ENCODE results near the gene NPC1L1.
A peak's percentile ranks its signal among the peaks of the same experiment; 100 is the strongest.

Gene NPC1L1

DNA sequence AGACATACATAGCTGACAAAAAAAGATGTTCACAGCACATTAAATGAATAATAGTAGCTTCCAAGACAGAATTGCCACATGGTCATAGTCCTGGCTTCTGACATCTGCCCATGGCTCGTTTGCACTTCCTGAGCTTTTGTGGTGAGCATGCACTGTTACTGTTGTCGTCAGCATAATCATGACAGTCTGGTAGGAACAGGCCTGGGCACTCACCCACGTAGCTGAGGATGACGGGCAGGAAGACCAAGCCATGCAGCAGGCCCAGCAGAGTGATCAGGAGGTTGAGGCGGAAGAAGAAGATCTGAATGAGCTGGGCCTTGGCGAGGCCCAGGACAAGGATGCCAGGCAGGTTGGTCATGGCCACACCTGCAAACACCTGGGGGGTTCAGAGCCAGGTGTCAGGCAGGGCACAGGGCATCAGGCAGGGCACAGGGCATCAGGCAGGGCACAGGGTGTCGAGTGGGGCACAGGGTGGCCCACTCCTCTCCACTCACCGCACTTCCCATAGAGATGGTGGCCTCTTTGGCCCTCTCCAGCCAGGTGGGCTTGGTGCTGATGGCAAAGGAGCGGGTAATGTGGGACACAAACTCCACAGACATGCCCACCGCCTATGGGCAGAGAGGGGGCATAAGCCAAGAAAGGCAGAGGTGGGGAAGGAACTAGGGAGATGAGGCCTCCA lies 25.4 kb downstream of the NPC1L1 start:
- no peak for TF ChIP-seq GATA3 (IDR thresholded peaks at IDR 0.05; ENCODE audit: low read depth, low read length)

DNA sequence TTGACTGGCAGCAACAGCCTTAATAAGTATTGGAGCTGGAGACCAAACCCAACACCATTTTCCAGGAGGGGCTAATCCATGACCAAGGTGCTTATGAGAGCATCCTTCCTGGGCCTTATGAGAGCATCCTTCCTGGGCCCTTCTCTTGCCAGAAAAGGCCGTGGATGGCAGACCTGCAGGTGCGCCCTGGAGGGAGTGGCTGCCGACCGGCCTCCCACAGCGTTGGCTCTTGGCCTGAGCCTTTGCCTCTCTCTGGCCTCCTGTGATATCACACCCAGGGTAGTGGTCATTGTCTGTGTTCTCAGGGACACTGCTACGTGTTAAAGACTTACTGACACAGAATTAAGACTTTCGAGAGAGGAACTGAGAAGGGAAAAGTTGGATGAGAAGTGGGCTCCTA lies 28.4 kb downstream of the NPC1L1 start:
- TF ChIP-seq GATA3 (IDR thresholded peaks at IDR 0.05; ENCODE audit: low read depth, low read length) (no peak), GATA2 (IDR thresholded peaks at IDR 0.05; ENCODE audit: low read depth, low read length) (no peak)

DNA sequence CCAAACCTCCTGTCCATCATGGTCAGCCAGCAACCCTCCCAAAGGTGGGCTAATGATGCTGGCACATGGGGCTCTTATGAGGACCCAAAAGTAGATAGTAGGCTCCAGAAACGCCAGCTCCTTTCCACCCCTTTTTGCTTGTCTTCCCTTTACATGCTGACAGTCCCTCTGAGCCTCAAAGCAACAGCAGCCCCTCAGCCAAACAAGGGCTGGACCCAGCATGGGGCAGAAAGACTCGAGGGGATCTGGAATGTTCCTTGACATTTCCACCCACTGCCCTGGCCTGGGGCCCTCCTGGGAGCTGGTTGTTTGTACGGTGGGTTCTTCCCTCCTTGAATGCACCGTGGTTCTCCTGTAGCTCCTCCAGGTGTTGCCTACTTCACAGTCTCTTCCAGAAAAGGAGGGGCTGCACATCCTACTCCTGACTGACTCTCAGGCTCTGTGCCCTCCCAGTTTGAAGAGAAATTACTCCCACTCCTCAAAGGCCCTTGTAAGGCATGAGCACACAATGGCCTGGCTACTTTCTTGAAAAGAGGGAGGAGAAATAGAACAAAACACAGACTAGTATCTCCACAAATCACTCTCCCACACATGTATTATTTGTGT lies 29.2 kb downstream of the NPC1L1 start:
- TF ChIP-seq GATA2 (IDR thresholded peaks at IDR 0.05; ENCODE audit: low read depth, low read length) (no peak), GATA3 (IDR thresholded peaks at IDR 0.05; ENCODE audit: low read depth, low read length) (no peak)

DNA sequence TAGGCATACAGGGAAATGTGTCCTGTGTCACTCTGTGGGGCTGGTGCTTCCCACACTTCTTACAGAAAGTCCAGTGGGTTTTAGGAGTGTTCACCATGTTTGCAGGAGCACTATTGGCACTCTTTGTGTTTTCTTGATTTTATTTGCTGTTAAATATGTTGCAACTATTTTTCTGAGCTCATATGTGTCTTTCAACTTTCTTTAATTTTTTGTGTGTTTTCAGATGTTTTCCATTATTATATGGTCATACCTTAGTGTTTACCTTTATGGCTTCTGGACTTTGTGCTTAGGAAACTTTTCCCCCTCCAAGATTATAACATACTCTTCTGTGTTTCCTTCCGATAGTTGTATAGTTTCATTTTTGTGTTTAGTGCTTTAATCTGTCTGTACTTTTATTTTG lies 29.9 kb downstream of the NPC1L1 start:
- no peak for TF ChIP-seq GATA3 (IDR thresholded peaks at IDR 0.05; ENCODE audit: low read depth, low read length)

DNA sequence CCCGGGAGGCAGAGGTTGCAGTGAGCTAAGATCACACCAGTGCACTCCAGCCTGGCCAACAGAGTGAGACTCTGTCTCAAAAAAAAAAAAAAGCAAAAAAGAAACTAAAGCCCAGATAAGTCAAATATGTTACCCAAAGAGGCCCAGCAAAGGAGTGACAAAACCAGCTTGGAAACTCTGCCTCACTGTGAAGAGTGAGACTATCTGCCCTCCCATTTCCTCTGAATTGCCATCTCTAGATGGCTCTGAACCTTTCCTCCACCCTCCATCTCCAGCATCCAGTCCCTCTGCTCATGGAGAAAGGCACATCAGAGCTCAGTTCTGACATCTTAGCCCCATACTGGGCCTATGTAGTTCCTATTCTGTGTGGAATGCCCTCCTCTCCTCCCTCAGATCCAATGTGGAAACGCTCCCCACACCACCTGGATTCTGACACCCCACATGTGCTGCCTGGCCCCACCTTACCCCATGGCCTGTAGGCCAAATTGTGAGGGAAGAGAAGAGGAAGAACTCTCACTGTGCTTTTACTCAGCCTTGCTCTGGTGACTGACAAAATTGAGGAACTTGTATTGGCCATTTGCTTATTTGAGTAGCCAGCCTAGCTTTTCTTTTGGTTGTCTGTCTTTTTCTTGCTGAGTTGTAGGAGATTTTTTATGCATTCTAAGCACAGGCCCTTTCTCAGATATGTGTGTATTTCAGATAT lies 32.7 kb downstream of the NPC1L1 start:
- TF ChIP-seq GATA2 (IDR thresholded peaks at IDR 0.05; ENCODE audit: low read depth, low read length) (no peak), GATA3 (IDR thresholded peaks at IDR 0.05; ENCODE audit: low read depth, low read length) (no peak)

DNA sequence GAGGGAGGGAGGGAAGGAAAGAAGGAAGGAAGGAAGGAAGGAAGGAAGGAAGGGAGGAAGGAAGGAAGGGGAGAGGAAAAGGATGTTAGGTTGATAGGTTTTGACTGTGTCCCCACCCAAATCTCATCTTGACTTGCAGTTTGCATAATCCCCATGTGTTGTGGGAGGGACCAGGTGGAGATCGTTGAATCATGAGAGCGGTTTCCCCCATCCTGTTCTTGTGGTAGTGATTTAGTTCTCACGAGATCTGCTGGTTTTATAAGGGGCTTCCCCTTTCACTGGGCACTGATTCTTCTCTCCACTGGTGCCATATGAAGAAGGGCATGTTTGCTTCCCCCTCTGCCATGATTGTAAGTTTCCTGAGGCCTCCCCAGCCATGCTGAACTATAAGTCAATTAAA lies 35.5 kb downstream of the NPC1L1 start:
- TF ChIP-seq GATA3 (IDR thresholded peaks at IDR 0.05; ENCODE audit: low read depth, low read length), result no peak
- no peak for TF ChIP-seq GATA2 (IDR thresholded peaks at IDR 0.05; ENCODE audit: low read depth, low read length)

DNA sequence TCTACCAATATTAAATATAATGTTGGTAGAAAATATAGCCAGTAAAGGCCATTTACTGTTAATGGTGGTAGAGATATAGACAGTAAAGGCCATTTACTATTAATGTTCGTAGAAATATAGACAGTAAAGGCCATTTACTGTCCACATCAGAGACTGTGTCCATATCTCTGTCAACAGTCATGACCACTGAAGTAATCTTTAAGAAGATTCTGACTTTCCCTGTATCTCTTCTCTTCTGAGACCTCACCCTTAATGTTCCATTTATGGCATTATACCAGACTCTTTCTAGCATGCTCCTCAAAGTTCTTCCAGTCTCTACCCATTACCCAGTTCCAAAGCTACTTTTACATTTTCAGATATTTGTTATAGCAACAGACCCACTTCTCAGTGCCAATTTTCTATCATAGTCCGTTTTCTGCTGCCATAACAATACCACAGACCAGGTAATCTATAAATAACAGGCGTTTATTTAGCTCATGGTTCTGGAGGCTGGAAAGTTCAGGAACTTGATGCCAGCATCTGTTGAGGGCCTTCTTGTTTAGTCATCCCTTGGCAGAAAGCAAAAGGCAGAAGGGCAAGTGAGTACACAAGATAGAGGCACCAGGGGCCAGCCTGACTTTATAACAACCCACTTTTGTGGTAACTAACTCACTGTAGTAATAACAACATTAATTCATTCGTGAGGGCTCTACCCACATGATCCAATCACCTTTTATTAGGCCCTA lies 42.7 kb downstream of the NPC1L1 start:
- TF ChIP-seq GATA2 (IDR thresholded peaks at IDR 0.05; ENCODE audit: low read depth, low read length) (no peak), GATA3 (IDR thresholded peaks at IDR 0.05; ENCODE audit: low read depth, low read length) (no peak)

DNA sequence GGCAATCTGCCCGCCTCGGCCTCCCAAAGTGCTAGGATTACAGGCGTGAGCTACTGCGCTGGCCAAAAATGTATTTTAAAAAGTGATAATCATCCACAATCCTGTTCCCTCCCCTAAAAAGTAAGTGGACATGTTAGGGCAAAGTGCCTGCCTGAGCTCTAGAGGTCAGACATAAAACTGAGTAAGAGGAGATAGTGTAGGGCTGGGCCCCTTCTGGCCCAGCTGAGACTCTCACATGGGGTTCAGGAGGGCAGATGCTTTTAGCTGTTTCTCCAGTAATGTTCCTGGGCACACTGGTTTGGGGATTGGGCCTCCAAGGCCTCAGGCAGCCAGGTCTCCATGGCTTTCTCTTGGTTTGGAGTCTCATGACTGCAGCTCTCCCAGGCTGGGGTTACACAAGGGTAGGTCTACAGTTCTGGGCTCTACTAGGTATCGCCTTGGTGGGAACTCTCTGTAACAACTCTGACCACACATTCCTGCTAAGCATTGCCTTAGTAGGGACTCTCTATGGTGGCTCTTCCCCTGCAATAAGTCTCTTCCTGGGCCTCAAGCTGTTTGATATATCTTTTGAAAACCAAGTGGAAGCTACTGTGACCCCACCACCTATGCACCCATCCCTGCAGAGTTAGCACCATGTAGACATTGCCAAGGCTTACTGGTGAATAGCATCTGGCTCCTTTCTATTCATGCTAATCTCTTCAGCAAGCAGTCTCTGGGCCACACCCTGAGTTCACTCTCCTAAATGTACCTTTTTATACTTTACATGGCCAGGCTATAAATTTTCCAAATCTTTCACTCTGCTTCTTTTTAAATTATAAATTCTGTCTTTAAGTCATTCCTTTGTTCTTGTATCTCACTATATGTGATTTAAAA lies 43.7 kb downstream of the NPC1L1 start:
- TF ChIP-seq GATA2 (IDR thresholded peaks at IDR 0.05; ENCODE audit: low read depth, low read length) (no peak), GATA3 (IDR thresholded peaks at IDR 0.05; ENCODE audit: low read depth, low read length) (no peak)

DNA sequence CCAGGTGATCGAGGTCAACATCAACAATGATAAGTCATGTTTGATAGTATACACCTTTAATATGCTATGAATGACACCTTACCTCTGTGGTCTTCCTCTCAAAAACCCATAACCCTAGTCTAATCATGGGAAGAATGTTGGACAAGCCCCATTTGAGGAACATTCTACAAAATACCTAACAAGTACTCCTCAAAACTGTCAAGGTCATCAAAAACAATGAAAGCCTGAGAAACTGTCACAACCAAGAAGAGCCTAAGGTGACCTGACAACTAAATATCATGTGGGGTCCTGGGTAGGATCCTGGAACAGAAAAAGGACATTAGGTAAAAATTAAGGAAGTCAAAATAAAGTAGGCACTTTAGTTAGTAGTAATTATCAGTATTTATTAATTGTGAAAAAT lies 44.7 kb downstream of the NPC1L1 start:
- no peak for TF ChIP-seq GATA2 (IDR thresholded peaks at IDR 0.05; ENCODE audit: low read depth, low read length)
- TF ChIP-seq GATA3 (IDR thresholded peaks at IDR 0.05; ENCODE audit: low read depth, low read length), result no peak

DNA sequence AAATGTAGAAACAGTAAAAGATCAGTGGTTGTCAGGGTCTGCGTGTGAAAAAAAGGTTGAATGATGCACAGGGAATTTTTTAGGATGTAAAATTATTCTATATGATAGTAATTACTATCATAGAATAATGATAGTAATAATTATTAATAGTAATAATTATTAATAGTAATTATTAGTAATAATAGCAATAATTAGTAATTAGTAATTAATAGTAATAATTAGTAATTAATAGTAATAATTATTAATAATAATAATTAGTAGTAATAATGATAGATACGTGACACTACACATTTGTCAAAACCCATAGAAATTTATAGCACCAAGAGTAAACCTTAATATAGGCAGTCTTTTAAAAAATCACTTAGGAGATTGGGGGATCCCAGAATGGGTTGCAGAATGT lies 46.2 kb downstream of the NPC1L1 start:
- TF ChIP-seq GATA2 (IDR thresholded peaks at IDR 0.05; ENCODE audit: low read depth, low read length) (no peak), GATA3 (IDR thresholded peaks at IDR 0.05; ENCODE audit: low read depth, low read length) (no peak)

DNA sequence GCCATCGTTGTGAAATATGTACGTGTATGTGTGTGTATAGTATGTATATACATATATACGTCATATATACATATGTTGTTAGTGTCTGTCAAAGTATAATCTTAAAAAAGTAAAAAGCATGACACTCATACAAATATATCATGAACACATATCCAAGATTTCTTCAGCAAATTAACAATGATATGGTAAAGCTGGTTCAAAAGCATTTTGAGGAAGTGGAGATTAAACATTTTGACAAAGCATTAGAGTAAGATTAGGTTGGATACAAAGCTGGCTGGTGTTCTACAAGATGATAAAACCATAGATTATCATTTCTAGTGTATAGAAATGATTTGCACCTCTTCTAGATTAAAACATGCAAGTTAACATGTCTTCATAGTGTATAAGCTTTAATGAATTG lies 49.9 kb downstream of the NPC1L1 start:
- TF ChIP-seq GATA2 (IDR thresholded peaks at IDR 0.05; ENCODE audit: low read depth, low read length) (no peak), GATA3 (IDR thresholded peaks at IDR 0.05; ENCODE audit: low read depth, low read length) (no peak)

DNA sequence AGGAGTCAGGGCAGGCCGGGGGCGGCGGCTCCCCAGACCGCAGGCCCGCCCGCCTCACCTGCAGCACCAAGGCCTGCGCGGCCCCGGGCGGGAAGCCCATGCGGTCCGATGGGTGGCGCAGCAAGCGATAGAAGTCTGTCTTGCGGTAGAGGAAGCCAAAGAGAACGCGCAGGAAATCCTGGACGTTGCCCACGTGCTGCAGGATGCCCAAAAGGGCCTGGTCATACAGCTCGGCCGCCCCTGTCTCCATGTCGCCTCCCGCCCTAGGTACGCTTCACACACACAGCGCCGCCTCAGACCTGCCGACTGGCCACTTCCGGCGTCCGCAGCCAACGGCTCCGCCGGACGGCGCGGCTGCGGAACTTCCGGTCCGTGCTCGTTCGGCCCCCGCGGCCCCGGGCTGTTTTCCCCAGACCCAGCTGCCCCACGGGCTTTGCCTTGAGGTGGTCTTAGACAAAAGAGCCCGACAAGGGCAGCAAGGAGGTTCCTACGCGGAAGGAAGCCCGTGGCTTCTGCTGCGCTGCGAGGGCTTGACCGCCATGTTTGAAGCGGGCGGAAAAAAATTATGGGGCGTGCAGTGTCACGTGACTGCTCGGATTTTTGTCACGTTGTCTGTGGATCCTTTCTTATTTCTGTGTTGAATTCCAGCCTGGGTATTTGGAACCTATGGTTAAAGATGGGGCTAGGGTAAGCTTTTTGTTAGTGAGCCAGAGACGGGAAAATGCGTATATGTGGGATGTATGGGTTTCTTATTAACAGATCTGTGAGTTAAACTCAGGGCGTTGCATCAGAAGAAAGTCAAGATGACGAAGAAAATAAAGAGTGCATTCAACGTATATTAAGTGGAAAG lies 50.6 kb downstream of the NPC1L1 start, which contains the start of gene NUDCD3:
Gene NUDCD3 (minus strand): TSS at position 308 of the 850 bp plus-strand sequence. CDS start 58 bp downstream, at position 250.
- TF ChIP-seq GATA3 (IDR thresholded peaks at IDR 0.05; ENCODE audit: low read depth, low read length), result no peak
- TF ChIP-seq GATA2 (IDR thresholded peaks at IDR 0.05; ENCODE audit: low read depth, low read length), result peak; percentile 13; the same call in 1 of the 2 replicates

DNA sequence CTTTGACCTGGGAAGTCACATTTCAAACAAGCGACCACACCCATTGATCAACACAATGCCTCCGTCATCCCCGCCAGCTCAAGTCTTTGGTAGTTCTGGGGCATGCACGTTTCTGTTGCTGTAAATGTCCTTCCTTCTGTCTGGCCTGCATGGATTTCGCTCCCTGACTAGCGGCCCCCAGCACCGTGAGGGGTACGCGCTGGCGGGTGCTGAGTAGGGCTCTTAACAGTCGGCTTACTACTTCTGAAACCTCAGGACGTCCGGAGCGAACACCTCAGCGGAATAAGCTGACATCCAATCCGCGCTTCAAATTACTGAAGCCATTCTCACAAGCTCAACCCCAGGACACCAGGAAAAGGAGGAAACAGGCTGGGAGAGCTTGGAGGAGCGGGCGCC lies 51.2 kb downstream of the NPC1L1 start:
- no peak for TF ChIP-seq GATA3 (IDR thresholded peaks at IDR 0.05; ENCODE audit: low read depth, low read length)
- no peak for TF ChIP-seq GATA2 (IDR thresholded peaks at IDR 0.05; ENCODE audit: low read depth, low read length)
